ENCODE results near the gene AGAP1.

The AGAP1 gene

DNA sequence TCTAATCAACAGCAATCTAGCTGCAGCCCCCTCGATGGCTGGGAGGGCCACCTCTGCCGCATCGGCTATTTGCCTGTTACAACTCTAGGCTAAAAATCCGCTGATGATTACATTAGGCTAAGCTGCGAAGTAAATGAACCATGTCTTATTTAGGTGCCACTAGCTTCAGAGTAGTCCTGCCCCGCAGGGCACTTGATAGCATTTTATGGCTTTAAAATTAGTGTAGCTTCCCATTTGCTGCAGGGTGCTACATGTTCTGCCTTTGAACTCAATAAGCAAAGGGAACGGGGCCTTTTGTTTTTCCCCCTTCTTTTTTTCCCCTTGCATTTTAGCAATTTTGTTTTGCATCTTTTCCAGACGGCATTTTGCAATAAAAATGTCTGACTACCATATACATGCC lies 404.1 kb downstream of the AGAP1 start:
- no peak for DNase-seq

DNA sequence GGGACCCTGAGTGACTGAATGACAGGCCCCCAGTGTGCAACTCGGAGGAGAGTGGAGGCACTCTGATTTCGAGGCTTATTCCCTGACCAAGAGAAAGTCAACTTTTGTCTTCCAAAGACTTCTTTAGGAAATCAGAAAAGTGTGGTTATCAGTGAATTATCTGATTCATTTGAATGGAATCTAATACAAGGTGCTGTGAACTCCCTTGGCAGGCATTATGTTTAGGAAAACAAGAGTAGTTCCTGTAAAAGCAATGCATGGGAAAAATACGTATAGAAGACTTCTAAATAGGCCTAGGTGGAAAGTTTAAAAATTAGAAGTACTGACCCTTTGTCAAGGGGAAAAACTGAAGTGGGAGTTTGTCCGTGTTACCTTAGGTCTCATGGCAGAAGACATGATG lies 404.9 kb downstream of the AGAP1 start:
- no peak for DNase-seq

- peak; percentile 16 for DNase-seq
These were observed 406.8 kb downstream of the AGAP1 start for GRCh38 chr2:235900631-235901030.

GRCh38 chr2:235901243-235901642 lies 407.4 kb downstream of the AGAP1 start:
- DNase-seq: no peak

DNA sequence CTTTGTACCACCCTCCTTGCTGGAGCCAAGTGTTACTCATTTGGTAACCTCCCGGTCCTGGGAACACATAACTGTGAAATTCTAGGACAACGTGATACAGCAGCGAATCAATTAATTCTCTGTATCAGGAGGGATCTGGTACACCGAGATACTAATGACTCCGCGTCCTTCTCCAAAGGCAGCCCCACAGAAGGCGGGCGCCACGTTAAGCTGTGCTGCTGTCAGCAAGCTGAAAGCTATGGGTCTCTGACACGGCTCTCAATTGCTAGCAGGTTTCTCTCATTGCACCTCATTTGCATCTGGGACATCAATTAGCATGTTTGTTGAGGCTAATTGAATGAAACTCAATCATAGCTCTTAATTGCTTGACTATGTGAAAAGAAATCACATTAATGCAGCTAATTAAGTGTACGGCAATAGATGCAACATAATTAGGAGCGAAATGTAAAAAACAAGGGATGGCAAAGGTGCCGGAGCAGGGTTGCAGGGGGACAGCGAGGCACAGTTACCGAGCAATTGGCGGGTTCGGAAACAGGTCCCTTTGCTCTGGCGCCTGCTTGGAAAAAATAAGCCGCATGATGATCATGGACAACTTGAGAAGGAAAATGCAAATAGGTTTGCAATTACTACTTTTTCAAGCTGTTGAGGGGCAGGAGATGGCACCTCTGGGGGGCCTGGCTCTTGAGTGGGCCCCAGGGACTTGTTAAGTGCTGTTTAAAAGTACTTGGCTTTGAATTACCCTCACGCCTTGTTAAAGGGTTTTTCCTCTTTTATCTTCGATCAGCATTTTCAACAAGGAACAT lies 410.1 kb downstream of the AGAP1 start:
- DNase-seq: no peak

GRCh38 chr2:235904585-235904931 lies 410.7 kb downstream of the AGAP1 start:
- DNase-seq: no peak

DNA sequence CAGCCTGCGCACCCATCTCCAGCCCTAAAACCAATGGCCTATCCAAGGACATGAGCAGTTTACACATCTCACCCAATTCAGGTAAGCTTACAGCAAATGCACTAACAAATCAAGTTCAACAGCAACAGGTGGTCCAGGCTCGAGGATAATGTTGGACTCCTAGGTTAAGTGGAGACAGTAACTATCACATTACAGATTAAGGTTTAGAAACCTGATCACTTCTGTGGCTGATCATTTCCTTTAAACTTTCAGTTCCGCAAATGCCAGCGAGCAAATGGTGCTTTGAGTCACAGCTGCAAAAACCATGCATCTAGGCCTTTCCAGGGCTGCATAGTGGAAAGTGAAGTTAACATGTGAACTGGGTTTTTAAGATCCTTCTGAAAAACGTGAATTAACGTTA lies 415.0 kb downstream of the AGAP1 start:
- no peak for DNase-seq

GRCh38 chr2:235909358-235909757 lies 415.5 kb downstream of the AGAP1 start:
- no peak for DNase-seq

- DNase-seq: no peak
These were observed 416.2 kb downstream of the AGAP1 start for GRCh38 chr2:235910067-235910466.

DNA sequence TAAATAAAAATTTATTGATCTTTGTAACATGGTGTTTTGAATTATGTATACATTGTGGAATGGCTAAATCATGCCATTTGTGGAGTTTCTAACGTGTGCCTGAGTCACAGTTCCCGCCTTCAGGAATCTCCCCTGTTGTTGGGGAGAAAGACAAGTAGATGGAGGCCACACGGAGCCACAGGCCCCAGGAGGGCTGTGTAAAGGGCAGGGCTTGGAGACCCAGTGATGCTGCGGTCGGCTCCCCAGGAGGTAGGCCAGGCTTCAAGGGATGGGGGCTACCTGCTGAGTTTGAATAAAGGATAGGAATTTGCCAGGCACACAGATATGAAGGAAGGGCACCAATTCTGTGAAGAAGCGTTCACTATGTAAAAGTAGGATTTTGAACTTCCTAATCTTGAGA lies 417.3 kb downstream of the AGAP1 start:
- DNase-seq: no peak

DNA sequence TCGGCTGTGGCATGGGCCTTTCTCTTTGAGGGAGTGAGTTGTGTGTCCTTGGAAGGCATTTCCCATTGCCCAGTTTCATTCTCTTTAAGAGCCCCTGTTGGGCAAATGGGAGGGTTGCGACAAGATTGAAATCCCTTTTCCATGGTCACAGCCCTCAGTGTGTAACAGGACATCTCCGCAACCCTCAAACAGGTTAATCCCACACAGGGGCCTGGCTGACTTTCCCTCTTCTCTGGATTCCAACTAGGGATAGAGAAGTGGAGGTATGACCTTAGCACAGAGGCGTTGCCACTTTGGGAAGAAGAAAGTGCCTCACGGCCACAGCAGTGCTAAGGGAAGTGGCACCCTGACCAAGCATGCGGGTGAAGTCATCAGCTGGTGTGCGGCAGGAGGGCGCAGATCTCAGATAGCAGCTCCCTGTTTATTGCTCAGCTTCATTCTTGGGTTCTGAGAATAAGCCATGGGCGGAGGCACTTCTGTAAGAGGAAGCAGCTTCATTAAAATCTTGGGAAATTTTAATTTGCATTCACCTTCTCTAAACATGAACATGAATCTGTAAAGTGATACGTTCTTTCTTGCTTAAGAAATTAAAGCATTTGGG lies 417.9 kb downstream of the AGAP1 start:
- DNase-seq: no peak

- no peak for DNase-seq
These were observed 420.9 kb downstream of the AGAP1 start for GRCh38 chr2:235914756-235915155.

- no peak for DNase-seq
These were observed 423.7 kb downstream of the AGAP1 start for GRCh38 chr2:235917506-235917905.

GRCh38 chr2:235918876-235919275 lies 425.0 kb downstream of the AGAP1 start:
- no peak for DNase-seq

- DNase-seq: no peak
These were observed 426.5 kb downstream of the AGAP1 start for GRCh38 chr2:235920216-235920865.

- no peak for DNase-seq
These were observed 427.8 kb downstream of the AGAP1 start for GRCh38 chr2:235921508-235922191.

GRCh38 chr2:235922839-235923238 lies 429.0 kb downstream of the AGAP1 start:
- DNase-seq: no peak

DNA sequence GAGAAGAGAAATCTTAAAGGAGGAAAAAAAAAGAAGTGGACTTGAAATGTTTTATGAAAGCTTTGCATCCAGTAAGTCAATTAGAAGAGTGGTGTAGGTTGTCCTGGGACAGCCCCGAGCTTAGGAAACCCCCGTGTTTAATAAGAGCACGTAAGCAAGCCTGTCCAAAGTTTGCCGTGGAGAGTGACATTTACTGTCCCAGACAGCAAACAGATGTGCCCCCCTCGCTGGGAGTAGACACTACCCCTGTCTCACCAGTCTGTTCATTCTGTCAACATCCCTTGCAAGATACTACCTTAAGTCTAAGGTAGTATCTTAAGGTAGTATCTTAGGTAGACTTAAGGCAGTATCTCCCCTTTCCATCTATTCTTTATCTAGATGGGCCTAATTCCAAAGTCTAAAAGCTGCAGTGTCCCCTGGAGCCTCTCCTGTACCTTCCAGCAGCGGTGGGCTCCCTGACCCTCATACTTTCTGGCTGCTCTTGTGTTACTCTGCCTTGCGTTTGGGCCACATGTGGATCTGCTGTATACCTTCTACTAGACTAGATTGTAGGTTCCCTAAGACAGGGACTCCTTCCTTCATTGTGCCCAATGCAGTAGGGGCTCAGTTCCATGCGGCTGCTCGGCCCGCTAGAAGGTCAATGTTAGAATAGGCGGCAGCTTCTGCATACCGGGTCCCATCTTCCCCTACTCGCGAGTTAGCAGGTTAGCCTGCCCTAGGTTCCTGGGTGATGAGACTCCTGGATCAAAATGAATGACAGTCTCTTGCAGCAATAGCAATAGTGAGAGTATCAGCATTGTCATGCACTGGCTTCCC lies 430.2 kb downstream of the AGAP1 start:
- no peak for DNase-seq

DNA sequence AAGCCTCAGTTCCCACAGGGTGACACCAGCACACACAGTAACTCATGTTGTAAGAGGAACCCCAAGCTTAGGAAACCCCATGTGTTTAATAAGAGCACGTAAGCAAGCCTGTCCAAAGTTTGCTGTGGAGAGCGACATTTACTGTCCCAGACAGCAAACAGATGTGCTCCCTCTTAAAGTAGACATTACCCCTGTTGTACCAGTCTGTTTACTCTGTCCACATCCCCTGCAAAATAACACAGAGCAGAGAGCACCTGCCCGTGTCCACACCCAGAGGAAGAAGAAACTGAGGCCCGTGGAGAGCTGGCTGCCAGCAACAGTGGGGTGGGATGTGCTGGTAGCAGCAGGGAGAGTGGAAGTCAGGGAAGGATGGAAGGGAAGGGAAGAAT lies 430.8 kb downstream of the AGAP1 start:
- DNase-seq: no peak

DNA sequence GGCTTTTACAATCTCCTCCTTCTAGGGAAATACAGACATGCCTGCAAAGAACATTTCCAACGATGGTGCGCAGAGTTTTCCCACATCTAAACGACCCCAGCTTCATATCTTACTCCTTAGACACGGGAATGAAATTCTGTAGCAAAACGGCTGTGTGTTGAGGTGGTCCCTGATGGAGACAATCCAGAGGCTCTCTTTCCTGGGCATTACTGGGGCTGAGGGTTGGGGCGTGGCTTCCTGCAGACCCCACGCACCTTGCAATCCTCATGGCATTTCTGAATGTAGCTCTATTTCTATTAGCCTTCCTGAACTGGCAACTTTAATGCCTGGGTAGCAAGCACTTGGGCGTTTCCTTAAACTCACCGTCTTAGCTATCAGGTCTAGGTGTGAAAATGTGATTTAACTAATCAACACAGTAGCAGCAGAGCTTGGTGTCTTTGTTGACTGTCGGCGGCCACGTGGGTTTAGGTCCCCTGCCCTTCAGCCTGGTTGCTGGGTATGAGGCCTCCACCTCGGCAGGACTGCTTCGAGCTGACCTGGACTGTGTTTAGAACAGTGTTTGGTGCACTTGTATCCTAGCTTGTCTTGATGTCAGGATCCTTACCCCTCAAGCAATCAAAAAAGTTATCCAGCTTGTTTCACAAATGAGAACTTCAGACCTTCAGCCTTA lies 431.5 kb downstream of the AGAP1 start:
- DNase-seq: no peak

DNA sequence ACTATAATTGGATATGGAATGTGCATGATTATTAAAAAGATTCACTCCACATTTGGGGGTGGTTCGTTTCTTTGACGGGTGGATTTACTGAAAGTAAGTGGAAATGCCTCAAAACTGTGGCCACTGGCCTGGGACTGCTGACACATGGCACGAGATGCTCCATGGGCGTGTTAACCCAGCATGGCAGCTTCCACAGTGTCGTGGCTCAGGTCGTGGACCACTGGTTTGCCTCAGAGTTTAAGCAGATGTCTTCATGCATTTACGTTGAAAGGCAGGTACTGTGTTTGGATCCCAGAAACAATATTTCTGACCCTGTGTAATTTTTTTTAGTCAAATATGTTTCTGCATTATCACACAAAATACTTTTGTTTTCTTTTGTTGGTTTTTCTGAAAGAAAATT lies 432.4 kb downstream of the AGAP1 start:
- no peak for DNase-seq

GRCh38 chr2:235928751-235929370 lies 435.0 kb downstream of the AGAP1 start:
- DNase-seq: no peak

Data from NCI-H226 (cell line).